WTC11 (cell line): ENCODE measurements around the gene SMIM41. TPM values are rescaled to one million over a fixed set of nuclear protein-coding genes. Genes with fewer than 3 reads are reported as not detected.

Source experiments
- ATAC-seq: fragments of 200-7000 bp; cut with Tn5 transposase; 2 replicates; pipeline ENCODE4 v1.10.0; 2021; ENCODE audit warnings: mild to moderate bottlenecking, moderate library complexity
- CTCF ChIA-PET: fragments of 300-600 bp; sonication (Branson Sonifier 250); formaldehyde crosslinking; loops from one replicate; lab custom pipeline; 2021; ENCODE audit warnings: antibody characterized with exemption; lab: Charles Lee
- POLR2A ChIA-PET: fragments of 350-600 bp; sonication (Branson Sonifier 250); formaldehyde crosslinking; loops from one replicate; lab custom pipeline; 2021; ENCODE audit warnings: antibody characterized with exemption; lab: Charles Lee
- DNase-seq: peaks from one replicate; pipeline ENCODE4 v3.0.0; 2021; ENCODE audit warnings: low spot score
- H3K27ac Mint-ChIP-seq: 2 replicates; pipeline ENCODE4 v1.8.0; 2021; ENCODE audit warnings: mixed read lengths
- H3K27me3 Mint-ChIP-seq: 2 replicates; pipeline ENCODE4 v1.8.0; 2021; ENCODE audit warnings: low read depth, mild to moderate bottlenecking, moderate library complexity, mixed read lengths
- H3K36me3 Mint-ChIP-seq: 2 replicates; pipeline ENCODE4 v1.8.0; 2021; ENCODE audit warnings: mixed read lengths
- H3K4me1 Mint-ChIP-seq: 2 replicates; pipeline ENCODE4 v1.8.0; 2022; ENCODE audit warnings: mixed read lengths
- H3K4me3 Mint-ChIP-seq: 2 replicates; pipeline ENCODE4 v1.8.0; 2021; ENCODE audit warnings: mild to moderate bottlenecking, moderate library complexity, mixed read lengths
- H3K9me3 Mint-ChIP-seq: 2 replicates; pipeline ENCODE4 v1.8.0; 2021; ENCODE audit warnings: mixed read lengths
- ETV6 ChIP-seq: sonication (generic); formaldehyde crosslinking; IDR thresholded peaks from 2 replicates; pipeline ENCODE4 v1.8.1; 2022; ENCODE audit warnings: mild to moderate bottlenecking, missing genetic modification reagents
- FOXP1 ChIP-seq: sonication (generic); formaldehyde crosslinking; IDR thresholded peaks from 2 replicates; pipeline ENCODE4 v1.8.0; 2022; ENCODE audit warnings: missing genetic modification reagents, mild to moderate bottlenecking, moderate library complexity, borderline replicate concordance
- JUN ChIP-seq: sonication (generic); formaldehyde crosslinking; IDR thresholded peaks from 2 replicates; pipeline ENCODE4 v1.8.0; 2023; ENCODE audit warnings: mild to moderate bottlenecking, missing genetic modification reagents
- MXD4 ChIP-seq: fragments of 250-450 bp; sonication (Bioruptor Pico); IDR thresholded peaks from 2 replicates; pipeline ENCODE4 v1.8.0; 2021; ENCODE audit warnings: mild to moderate bottlenecking, moderate library complexity, borderline replicate concordance
- NR2C2 ChIP-seq: sonication (generic); formaldehyde crosslinking; IDR thresholded peaks from 2 replicates; pipeline ENCODE4 v1.8.0; 2022; ENCODE audit warnings: mild to moderate bottlenecking, missing genetic modification reagents
- OVOL2 ChIP-seq: fragments of 250-450 bp; sonication (Bioruptor Pico); IDR thresholded peaks from 2 replicates; pipeline ENCODE4 v1.9.0; 2021; ENCODE audit warnings: mild to moderate bottlenecking, borderline replicate concordance
- TEAD1 ChIP-seq: sonication (generic); formaldehyde crosslinking; IDR thresholded peaks from 2 replicates; pipeline ENCODE4 v1.8.0; 2022; ENCODE audit warnings: mild to moderate bottlenecking, missing genetic modification reagents
- TEAD4 ChIP-seq: sonication (generic); formaldehyde crosslinking; IDR thresholded peaks from 2 replicates; pipeline ENCODE4 v1.8.0; 2022; ENCODE audit warnings: mild to moderate bottlenecking, missing genetic modification reagents
- TP53 ChIP-seq: sonication (generic); formaldehyde crosslinking; IDR thresholded peaks from 2 replicates; pipeline ENCODE4 v1.8.1; 2023; ENCODE audit warnings: mild to moderate bottlenecking, missing genetic modification reagents
- ZNF219 ChIP-seq: sonication (generic); formaldehyde crosslinking; IDR thresholded peaks from 2 replicates; pipeline ENCODE4 v1.8.0; 2023; ENCODE audit warnings: missing genetic modification reagents, mild to moderate bottlenecking, borderline replicate concordance
- ZNF232 ChIP-seq: sonication (generic); formaldehyde crosslinking; IDR thresholded peaks from 2 replicates; pipeline ENCODE4 v1.8.0; 2022; ENCODE audit warnings: mild to moderate bottlenecking, missing genetic modification reagents
- ZNF281 ChIP-seq: sonication (generic); formaldehyde crosslinking; IDR thresholded peaks from 2 replicates; pipeline ENCODE4 v1.8.0; 2023; ENCODE audit warnings: mild to moderate bottlenecking, missing genetic modification reagents
- ZNF416 ChIP-seq: fragments of 250-450 bp; sonication (Bioruptor Pico); IDR thresholded peaks from 2 replicates; pipeline ENCODE4 v1.9.0; 2021; ENCODE audit warnings: mild to moderate bottlenecking, inconsistent platforms
- ZSCAN18 ChIP-seq: fragments of 250-450 bp; sonication (Bioruptor Pico); IDR thresholded peaks from 2 replicates; pipeline ENCODE4 v2.1.2; 2022; ENCODE audit warnings: mild to moderate bottlenecking, moderate library complexity
- total RNA-seq: library from RNA; stranded (reverse); gene quantifications from 3 replicates; pipeline ENCODE4 v1.2.3, GENCODE V29; 2021
- TF ChIP-seq, protein P1 (sequence below): sonication (generic); formaldehyde crosslinking; IDR thresholded peaks from 2 replicates; pipeline ENCODE4 v1.8.0; 2023; ENCODE audit warnings: missing genetic modification reagents, mild to moderate bottlenecking, borderline replicate concordance
- TF ChIP-seq, protein P2 (sequence below): fragments of 250-450 bp; sonication (Bioruptor Pico); IDR thresholded peaks from 2 replicates; pipeline ENCODE4 v1.9.0; 2021; ENCODE audit warnings: mild to moderate bottlenecking
- TF ChIP-seq, protein P3 (sequence below): sonication (generic); formaldehyde crosslinking; IDR thresholded peaks from 2 replicates; pipeline ENCODE4 v1.8.1; 2023; ENCODE audit warnings: mild to moderate bottlenecking, missing genetic modification reagents
- TF ChIP-seq, protein P4 (sequence below): sonication (generic); formaldehyde crosslinking; IDR thresholded peaks from 2 replicates; pipeline ENCODE4 v1.8.1; 2022; ENCODE audit warnings: mild to moderate bottlenecking, missing genetic modification reagents, moderate library complexity, borderline replicate concordance
- TF ChIP-seq, protein P5 (sequence below): fragments of 250-450 bp; sonication (Bioruptor Pico); IDR thresholded peaks from 2 replicates; pipeline ENCODE4 v1.9.0; 2021; ENCODE audit warnings: mild to moderate bottlenecking

The SMIM41 gene
- total RNA-seq, 1 experiment from 2014 or later: not detected

DNA sequence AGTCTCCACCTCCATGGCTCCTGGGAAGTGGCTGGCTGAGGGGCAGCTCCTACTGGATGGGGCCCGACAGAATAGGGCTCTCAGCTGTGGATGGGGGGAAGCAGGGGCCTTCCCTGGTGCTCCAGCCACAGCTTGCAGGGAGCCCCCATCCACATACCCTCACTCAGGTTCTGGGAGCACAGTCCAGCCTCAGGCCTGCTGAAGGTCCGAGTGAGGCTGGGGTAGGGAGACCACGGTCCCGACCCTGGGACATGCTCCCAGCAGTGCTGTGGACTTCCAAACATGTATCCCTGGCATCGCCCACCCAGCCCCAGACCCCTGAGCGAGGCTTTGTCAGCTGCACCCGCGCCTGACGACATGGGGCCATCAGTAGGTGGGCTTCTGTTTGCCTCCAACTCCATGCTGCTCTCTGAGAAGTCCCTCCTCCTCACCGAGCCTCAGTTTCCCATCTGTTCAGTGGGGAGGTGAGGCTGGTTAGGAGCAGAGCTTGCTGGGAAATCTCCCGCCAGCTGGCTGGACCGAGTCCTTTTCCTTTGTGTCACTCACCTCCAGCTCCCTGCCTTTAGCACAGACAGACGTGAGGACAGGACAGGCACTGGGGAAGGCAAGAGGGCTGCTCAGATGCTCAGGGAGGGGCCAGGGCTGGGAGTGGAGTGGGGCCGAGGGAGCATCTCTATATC, 18.9 kb upstream of the SMIM41 start (continued):
- TF ChIP-seq, protein P1, sequence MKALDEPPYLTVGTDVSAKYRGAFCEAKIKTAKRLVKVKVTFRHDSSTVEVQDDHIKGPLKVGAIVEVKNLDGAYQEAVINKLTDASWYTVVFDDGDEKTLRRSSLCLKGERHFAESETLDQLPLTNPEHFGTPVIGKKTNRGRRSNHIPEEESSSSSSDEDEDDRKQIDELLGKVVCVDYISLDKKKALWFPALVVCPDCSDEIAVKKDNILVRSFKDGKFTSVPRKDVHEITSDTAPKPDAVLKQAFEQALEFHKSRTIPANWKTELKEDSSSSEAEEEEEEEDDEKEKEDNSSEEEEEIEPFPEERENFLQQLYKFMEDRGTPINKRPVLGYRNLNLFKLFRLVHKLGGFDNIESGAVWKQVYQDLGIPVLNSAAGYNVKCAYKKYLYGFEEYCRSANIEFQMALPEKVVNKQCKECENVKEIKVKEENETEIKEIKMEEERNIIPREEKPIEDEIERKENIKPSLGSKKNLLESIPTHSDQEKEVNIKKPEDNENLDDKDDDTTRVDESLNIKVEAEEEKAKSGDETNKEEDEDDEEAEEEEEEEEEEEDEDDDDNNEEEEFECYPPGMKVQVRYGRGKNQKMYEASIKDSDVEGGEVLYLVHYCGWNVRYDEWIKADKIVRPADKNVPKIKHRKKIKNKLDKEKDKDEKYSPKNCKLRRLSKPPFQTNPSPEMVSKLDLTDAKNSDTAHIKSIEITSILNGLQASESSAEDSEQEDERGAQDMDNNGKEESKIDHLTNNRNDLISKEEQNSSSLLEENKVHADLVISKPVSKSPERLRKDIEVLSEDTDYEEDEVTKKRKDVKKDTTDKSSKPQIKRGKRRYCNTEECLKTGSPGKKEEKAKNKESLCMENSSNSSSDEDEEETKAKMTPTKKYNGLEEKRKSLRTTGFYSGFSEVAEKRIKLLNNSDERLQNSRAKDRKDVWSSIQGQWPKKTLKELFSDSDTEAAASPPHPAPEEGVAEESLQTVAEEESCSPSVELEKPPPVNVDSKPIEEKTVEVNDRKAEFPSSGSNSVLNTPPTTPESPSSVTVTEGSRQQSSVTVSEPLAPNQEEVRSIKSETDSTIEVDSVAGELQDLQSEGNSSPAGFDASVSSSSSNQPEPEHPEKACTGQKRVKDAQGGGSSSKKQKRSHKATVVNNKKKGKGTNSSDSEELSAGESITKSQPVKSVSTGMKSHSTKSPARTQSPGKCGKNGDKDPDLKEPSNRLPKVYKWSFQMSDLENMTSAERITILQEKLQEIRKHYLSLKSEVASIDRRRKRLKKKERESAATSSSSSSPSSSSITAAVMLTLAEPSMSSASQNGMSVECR (CRISPR knock-in tag): no peak
- TF ChIP-seq ZNF219: no peak
- no peak for TF ChIP-seq TEAD4
- TF ChIP-seq ZNF281 (CRISPR knock-in tag): no peak
- no peak for TF ChIP-seq ZSCAN18 (CRISPR knock-in tag)

GRCh38 chr12:52061470-52062166, 17.9 kb upstream of the SMIM41 start:
- H3K27ac Mint-ChIP-seq: no peak overlapping the region
- peaks cover 6% of the 10 kb centered on the region for H3K27me3 Mint-ChIP-seq
- CTCF ChIA-PET: interaction anchor here (1.2 to 7.2 kb wide), 10 partner anchors 7 to 58 kb away, joined by 3 to 78 read pairs (median 6); partner anchors contain the start of genes ATG101 and NR4A1
- H3K4me3 Mint-ChIP-seq: no peak overlapping the region
- no peaks in the 10 kb centered on the region for H3K4me1 Mint-ChIP-seq
- DNase-seq (no peak), ATAC-seq (no peak)
- H3K36me3 Mint-ChIP-seq: 0 out of 2 replicates have a peak, but pooled peaks cover 3% of the 10 kb centered on the region
- POLR2A ChIA-PET: interaction anchor here (2.1 kb wide), 1 partner anchor 29 kb away, joined by 5 read pairs; no protein-coding TSS in a partner anchor
- no peaks in the 10 kb centered on the region for H3K9me3 Mint-ChIP-seq
- no peak for TF ChIP-seq MXD4 (CRISPR knock-in tag)
- TF ChIP-seq, protein P2, sequence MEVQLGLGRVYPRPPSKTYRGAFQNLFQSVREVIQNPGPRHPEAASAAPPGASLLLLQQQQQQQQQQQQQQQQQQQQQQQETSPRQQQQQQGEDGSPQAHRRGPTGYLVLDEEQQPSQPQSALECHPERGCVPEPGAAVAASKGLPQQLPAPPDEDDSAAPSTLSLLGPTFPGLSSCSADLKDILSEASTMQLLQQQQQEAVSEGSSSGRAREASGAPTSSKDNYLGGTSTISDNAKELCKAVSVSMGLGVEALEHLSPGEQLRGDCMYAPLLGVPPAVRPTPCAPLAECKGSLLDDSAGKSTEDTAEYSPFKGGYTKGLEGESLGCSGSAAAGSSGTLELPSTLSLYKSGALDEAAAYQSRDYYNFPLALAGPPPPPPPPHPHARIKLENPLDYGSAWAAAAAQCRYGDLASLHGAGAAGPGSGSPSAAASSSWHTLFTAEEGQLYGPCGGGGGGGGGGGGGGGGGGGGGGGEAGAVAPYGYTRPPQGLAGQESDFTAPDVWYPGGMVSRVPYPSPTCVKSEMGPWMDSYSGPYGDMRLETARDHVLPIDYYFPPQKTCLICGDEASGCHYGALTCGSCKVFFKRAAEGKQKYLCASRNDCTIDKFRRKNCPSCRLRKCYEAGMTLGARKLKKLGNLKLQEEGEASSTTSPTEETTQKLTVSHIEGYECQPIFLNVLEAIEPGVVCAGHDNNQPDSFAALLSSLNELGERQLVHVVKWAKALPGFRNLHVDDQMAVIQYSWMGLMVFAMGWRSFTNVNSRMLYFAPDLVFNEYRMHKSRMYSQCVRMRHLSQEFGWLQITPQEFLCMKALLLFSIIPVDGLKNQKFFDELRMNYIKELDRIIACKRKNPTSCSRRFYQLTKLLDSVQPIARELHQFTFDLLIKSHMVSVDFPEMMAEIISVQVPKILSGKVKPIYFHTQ: no peak
- no peak for TF ChIP-seq ETV6 (CRISPR knock-in tag)
- no peak for TF ChIP-seq ZNF416 (CRISPR knock-in tag)
- no peak for TF ChIP-seq TEAD1 (CRISPR knock-in tag)
- TF ChIP-seq ZNF232 (CRISPR knock-in tag): no peak
- TF ChIP-seq, protein P3, sequence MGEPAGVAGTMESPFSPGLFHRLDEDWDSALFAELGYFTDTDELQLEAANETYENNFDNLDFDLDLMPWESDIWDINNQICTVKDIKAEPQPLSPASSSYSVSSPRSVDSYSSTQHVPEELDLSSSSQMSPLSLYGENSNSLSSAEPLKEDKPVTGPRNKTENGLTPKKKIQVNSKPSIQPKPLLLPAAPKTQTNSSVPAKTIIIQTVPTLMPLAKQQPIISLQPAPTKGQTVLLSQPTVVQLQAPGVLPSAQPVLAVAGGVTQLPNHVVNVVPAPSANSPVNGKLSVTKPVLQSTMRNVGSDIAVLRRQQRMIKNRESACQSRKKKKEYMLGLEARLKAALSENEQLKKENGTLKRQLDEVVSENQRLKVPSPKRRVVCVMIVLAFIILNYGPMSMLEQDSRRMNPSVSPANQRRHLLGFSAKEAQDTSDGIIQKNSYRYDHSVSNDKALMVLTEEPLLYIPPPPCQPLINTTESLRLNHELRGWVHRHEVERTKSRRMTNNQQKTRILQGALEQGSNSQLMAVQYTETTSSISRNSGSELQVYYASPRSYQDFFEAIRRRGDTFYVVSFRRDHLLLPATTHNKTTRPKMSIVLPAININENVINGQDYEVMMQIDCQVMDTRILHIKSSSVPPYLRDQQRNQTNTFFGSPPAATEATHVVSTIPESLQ (CRISPR knock-in tag): no peak
- TF ChIP-seq, protein P4, sequence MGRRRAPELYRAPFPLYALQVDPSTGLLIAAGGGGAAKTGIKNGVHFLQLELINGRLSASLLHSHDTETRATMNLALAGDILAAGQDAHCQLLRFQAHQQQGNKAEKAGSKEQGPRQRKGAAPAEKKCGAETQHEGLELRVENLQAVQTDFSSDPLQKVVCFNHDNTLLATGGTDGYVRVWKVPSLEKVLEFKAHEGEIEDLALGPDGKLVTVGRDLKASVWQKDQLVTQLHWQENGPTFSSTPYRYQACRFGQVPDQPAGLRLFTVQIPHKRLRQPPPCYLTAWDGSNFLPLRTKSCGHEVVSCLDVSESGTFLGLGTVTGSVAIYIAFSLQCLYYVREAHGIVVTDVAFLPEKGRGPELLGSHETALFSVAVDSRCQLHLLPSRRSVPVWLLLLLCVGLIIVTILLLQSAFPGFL (CRISPR knock-in tag): no peak
- TF ChIP-seq, protein P5, sequence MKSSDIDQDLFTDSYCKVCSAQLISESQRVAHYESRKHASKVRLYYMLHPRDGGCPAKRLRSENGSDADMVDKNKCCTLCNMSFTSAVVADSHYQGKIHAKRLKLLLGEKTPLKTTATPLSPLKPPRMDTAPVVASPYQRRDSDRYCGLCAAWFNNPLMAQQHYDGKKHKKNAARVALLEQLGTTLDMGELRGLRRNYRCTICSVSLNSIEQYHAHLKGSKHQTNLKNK (CRISPR knock-in tag): no peak
- TF ChIP-seq TP53 (CRISPR knock-in tag): no peak
- TF ChIP-seq FOXP1: no peak
- no peak for TF ChIP-seq JUN (CRISPR knock-in tag)
- TF ChIP-seq NR2C2 (CRISPR knock-in tag): no peak
- no peak for TF ChIP-seq OVOL2 (CRISPR knock-in tag)
